ENCODE data around the gene ITGB2. TPM values are rescaled to one million over a fixed set of nuclear protein-coding genes. Genes with fewer than 3 reads are reported as not detected.

ITGB2 gene
- total and polyA plus RNA-seq, 5 donors = 11.9 to 46.5 (median 27.1) TPM

- intact Hi-C loops (cut with DNase I) = no loop called here
- H3K27ac ChIP-seq (ENCODE audit: low read length) = no peak overlapping the region
Observed at GRCh38 chr21:44857127-44857892, 63.4 kb downstream of the ITGB2 start.

GRCh38 chr21:44856131-44856530 lies 64.6 kb downstream of the ITGB2 start:
- no peak for ATAC-seq
- DNase-seq = no peak
- H3K9me3 ChIP-seq (ENCODE audit: control insufficient read depth, low read length) = no peaks in the 10 kb centered on the region
- peaks cover 4% of the 10 kb centered on the region for H3K4me1 ChIP-seq (ENCODE audit: control insufficient read depth, insufficient read depth, low read length)
- H3K4me3 ChIP-seq (ENCODE audit: low read length) = no peak overlapping the region
- WGBS = 91% methylated on average over 17 of the region's 17 CpGs
- no peaks in the 10 kb centered on the region for H3K27me3 ChIP-seq (ENCODE audit: control insufficient read depth, insufficient read depth)
- intact Hi-C loops (cut with DNase I) = no loop called here
- H3K27ac ChIP-seq (ENCODE audit: low read length) = no peak overlapping the region

More at GRCh38 chr21:44857127-44857892, 63.4 kb downstream of the ITGB2 start:
- WGBS = 89% methylated on average over 16 of the region's 16 CpGs
- H3K4me1 ChIP-seq (ENCODE audit: control insufficient read depth, insufficient read depth, low read length) = peaks cover 7% of the 10 kb centered on the region
- H3K9me3 ChIP-seq (ENCODE audit: control insufficient read depth, low read length) = no peaks in the 10 kb centered on the region
- DNase-seq (no peak), ATAC-seq (no peak)
- no peaks in the 10 kb centered on the region for H3K27me3 ChIP-seq (ENCODE audit: control insufficient read depth, insufficient read depth)
- no peak overlapping the region for H3K4me3 ChIP-seq (ENCODE audit: low read length)

DNA sequence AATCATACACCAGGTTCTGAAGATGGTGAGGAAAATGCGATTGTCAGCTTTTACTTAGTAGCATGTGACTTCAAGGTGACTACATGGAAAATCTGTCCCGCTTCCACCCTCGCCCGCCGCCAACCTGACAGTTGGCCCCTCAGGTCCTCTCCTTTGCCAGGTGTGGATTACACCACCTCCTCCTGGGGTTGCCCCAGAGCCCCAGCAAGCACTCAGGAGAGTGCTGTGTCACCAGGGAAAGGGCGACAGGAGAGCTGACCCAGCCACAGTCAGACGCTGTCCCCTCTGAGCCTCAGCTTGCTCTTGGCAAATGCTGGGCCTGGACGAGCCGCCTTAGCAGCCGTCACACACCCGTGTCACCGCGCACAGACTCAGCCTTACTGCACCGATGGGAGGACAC lies 65.1 kb downstream of the ITGB2 start:
- no peak for DNase-seq
- H3K4me3 ChIP-seq (ENCODE audit: low read length) = no peak overlapping the region
- intact Hi-C loops (cut with DNase I) = no loop called here
- ATAC-seq = peak in 1 of 2 donors; percentile 5
- H3K27me3 ChIP-seq (ENCODE audit: control insufficient read depth, insufficient read depth) = no peaks in the 10 kb centered on the region
- 87% methylated on average over 14 of the region's 14 CpGs for WGBS
- no peaks in the 10 kb centered on the region for H3K9me3 ChIP-seq (ENCODE audit: control insufficient read depth, low read length)
- peaks cover 4% of the 10 kb centered on the region for H3K4me1 ChIP-seq (ENCODE audit: control insufficient read depth, insufficient read depth, low read length)
- peak overlapping the region; percentile 5 for H3K27ac ChIP-seq (ENCODE audit: low read length)

- Histone ChIP-seq H3K4me1 (ENCODE audit: control insufficient read depth, insufficient read depth, low read length) (peaks cover 4% of the 10 kb centered on the region), H3K27ac (ENCODE audit: low read length) (peak overlapping the region; percentile 8), H3K9me3 (ENCODE audit: control insufficient read depth, low read length) (no peaks in the 10 kb centered on the region), H3K4me3 (ENCODE audit: low read length) (no peak overlapping the region), H3K27me3 (ENCODE audit: control insufficient read depth, insufficient read depth) (no peaks in the 10 kb centered on the region)
- ATAC-seq (peak in 1 of 2 donors; percentile 8), DNase-seq (no peak)
- 65% methylated on average over 31 of the region's 31 CpGs for WGBS
- intact Hi-C loops (cut with DNase I) = loop anchor here in 1 of 4 donors (5.0 kb wide), 1 partner anchor 38 kb away; the partner anchor contains the start of gene SUMO3
Observed at GRCh38 chr21:44854664-44855446, 65.8 kb downstream of the ITGB2 start.

- H3K27me3 ChIP-seq (ENCODE audit: control insufficient read depth, insufficient read depth) = no peaks in the 10 kb centered on the region
- ATAC-seq (no peak), DNase-seq (no peak)
- peaks cover 4% of the 10 kb centered on the region for H3K4me1 ChIP-seq (ENCODE audit: control insufficient read depth, insufficient read depth, low read length)
- intact Hi-C loops (cut with DNase I) = loop anchor here in 1 of 4 donors (5.0 kb wide), 1 partner anchor 37 kb away; the partner anchor contains the start of gene SUMO3
- H3K4me3 ChIP-seq (ENCODE audit: low read length) = no peak overlapping the region
- no peaks in the 10 kb centered on the region for H3K9me3 ChIP-seq (ENCODE audit: control insufficient read depth, low read length)
- WGBS = 80% methylated on average over 14 of the region's 14 CpGs
- peak overlapping the region; percentile 19 for H3K27ac ChIP-seq (ENCODE audit: low read length)
Observed at GRCh38 chr21:44854391-44854663, 66.4 kb downstream of the ITGB2 start.

GRCh38 chr21:44853601-44854390 lies 66.9 kb downstream of the ITGB2 start:
- 75% methylated on average over 34 of the region's 34 CpGs for WGBS
- intact Hi-C loops (cut with DNase I) = loop anchor here in 1 of 4 donors (5.0 kb wide), 1 partner anchor 36 kb away; the partner anchor contains the start of gene SUMO3
- peak in 2 of 3 donors; percentile 47 to 82 for DNase-seq
- H3K27ac ChIP-seq (ENCODE audit: low read length) = peak overlapping the region; percentile 61
- H3K9me3 ChIP-seq (ENCODE audit: control insufficient read depth, low read length) = no peaks in the 10 kb centered on the region
- no peaks in the 10 kb centered on the region for H3K27me3 ChIP-seq (ENCODE audit: control insufficient read depth, insufficient read depth)
- ATAC-seq = peak; percentile 57 to 73
- peaks cover 4% of the 10 kb centered on the region for H3K4me1 ChIP-seq (ENCODE audit: control insufficient read depth, insufficient read depth, low read length)
- H3K4me3 ChIP-seq (ENCODE audit: low read length) = no peak overlapping the region

GRCh38 chr21:44850905-44851657 lies 69.6 kb downstream of the ITGB2 start:
- intact Hi-C loops (cut with DNase I) = loop anchor here in 1 of 4 donors (5.0 kb wide), 1 partner anchor 34 kb away; the partner anchor contains the start of gene SUMO3
- no peak for DNase-seq
- Histone ChIP-seq H3K27me3 (ENCODE audit: control insufficient read depth, insufficient read depth) (no peaks in the 10 kb centered on the region), H3K4me1 (ENCODE audit: control insufficient read depth, insufficient read depth, low read length) (peaks cover 8% of the 10 kb centered on the region), H3K9me3 (ENCODE audit: control insufficient read depth, low read length) (no peaks in the 10 kb centered on the region), H3K27ac (ENCODE audit: low read length) (no peak overlapping the region), H3K4me3 (ENCODE audit: low read length) (no peak overlapping the region)
- no peak for ATAC-seq
- 78% methylated on average over 26 of the region's 26 CpGs for WGBS

DNA sequence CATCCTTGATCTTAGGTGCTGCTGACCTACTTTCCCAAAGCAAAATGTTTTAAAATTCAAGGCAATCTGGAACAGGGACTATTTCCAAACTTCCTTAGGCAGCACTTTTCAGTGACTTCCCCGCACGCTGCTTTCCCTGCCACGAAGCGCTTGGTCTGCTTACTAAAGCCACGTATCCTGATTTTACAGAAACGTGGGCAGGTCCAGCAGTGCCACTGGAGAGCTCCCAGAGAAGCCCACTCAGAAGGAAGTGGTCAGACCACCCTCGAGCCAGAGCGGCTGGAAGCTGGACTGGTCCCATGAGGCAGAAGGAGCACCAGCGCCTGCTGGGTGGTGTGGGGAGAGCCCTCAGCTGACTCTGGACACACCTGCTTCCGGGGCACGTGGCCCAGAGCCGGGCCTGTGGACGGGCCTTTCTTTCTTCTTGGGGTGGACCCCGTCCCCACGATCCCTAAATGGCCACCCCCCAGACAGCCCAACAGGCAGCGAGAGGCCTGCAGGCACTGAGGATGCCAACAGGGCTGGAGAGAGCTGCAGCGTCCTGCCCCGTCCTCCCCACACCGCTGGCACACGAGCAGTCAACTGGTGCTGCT lies 70.4 kb downstream of the ITGB2 start:
- ATAC-seq = no peak
- Histone ChIP-seq H3K27ac (ENCODE audit: low read length) (no peak overlapping the region), H3K9me3 (ENCODE audit: control insufficient read depth, low read length) (no peaks in the 10 kb centered on the region), H3K27me3 (ENCODE audit: control insufficient read depth, insufficient read depth) (no peaks in the 10 kb centered on the region), H3K4me1 (ENCODE audit: control insufficient read depth, insufficient read depth, low read length) (peaks cover 7% of the 10 kb centered on the region), H3K4me3 (ENCODE audit: low read length) (no peak overlapping the region)
- DNase-seq = peak in 2 of 3 donors; percentile 6 to 39
- 86% methylated on average over 20 of the region's 20 CpGs for WGBS
- intact Hi-C loops (cut with DNase I) = loop anchor here in 1 of 4 donors (5.0 kb wide), 1 partner anchor 33 kb away; the partner anchor contains the start of gene SUMO3

- no peak overlapping the region for H3K27ac ChIP-seq (ENCODE audit: low read length)
- 84% methylated on average over 12 of the region's 12 CpGs for WGBS
- H3K27me3 ChIP-seq (ENCODE audit: control insufficient read depth, insufficient read depth) = no peaks in the 10 kb centered on the region
- intact Hi-C loops (cut with DNase I) = loop anchor here in 1 of 4 donors (5.0 kb wide), 1 partner anchor 32 kb away; the partner anchor contains the start of gene SUMO3
- ATAC-seq (no peak), DNase-seq (peak in 1 of 3 donors; percentile 51)
- no peaks in the 10 kb centered on the region for H3K9me3 ChIP-seq (ENCODE audit: control insufficient read depth, low read length)
- no peak overlapping the region for H3K4me3 ChIP-seq (ENCODE audit: low read length)
- peaks cover 7% of the 10 kb centered on the region for H3K4me1 ChIP-seq (ENCODE audit: control insufficient read depth, insufficient read depth, low read length)
Observed at GRCh38 chr21:44849616-44850130, 71.0 kb downstream of the ITGB2 start.
